OCI-LY7 (cell line): ENCODE measurements around the gene KIDINS220. TPM values are rescaled to one million over a fixed set of nuclear protein-coding genes. Genes with fewer than 3 reads are reported as not detected.

Experiments
- BruUV-seq: library from RNA; stranded (reverse); fragments of 400-500 nt; replicated peaks from 2 replicates; lab custom pipeline; 2021; lab: Mats Ljungman, UMichigan
- CTCF ChIA-PET: fragments of 300-600 bp; sonication (Branson Sonifier 250); formaldehyde crosslinking; loops from one replicate; lab custom pipeline; 2022; ENCODE audit warnings: antibody characterized with exemption; ENCODE audit not compliant: unreplicated experiment; lab: Charles Lee
- POLR2A ChIA-PET: fragments of 300-600 bp; sonication (Branson Sonifier 250); formaldehyde crosslinking; loops from one replicate; lab custom pipeline; 2022; ENCODE audit warnings: antibody characterized with exemption; lab: Charles Lee
- DNase-seq: peaks from one replicate; pipeline ENCODE4 v3.0.0-alpha.2; 2015; ENCODE audit warnings: low spot score
- H2AFZ ChIP-seq: fragments of 200-600 bp; sonication (generic), shearing (Covaris generic); 2 replicates; pipeline ENCODE4 v1.6.1; 2014; ENCODE audit warnings: mild to moderate bottlenecking, antibody characterized with exemption, low read length, moderate library complexity
- H3K27ac ChIP-seq: fragments of 200-600 bp; sonication (generic); 2 replicates; pipeline ENCODE4 v1.5.1; 2014; ENCODE audit warnings: mixed run types, low read depth, mild to moderate bottlenecking, moderate library complexity, low read length, inconsistent platforms; ENCODE audit not compliant: poor library complexity, severe bottlenecking
- H3K36me3 ChIP-seq: fragments of 200-600 bp; sonication (generic); 2 replicates; pipeline ENCODE4 v1.6.1; 2014; ENCODE audit warnings: mild to moderate bottlenecking, antibody characterized with exemption, low read length, moderate library complexity, mixed read lengths; ENCODE audit not compliant: insufficient read depth
- H3K4me1 ChIP-seq: fragments of 200-600 bp; sonication (generic); 2 replicates; pipeline ENCODE4 v1.5.1; 2014; ENCODE audit warnings: mild to moderate bottlenecking, low read length; ENCODE audit not compliant: insufficient read depth, poor library complexity, severe bottlenecking
- H3K4me2 ChIP-seq: fragments of 200-600 bp; sonication (generic); 2 replicates; pipeline ENCODE4 v1.6.1; 2014; ENCODE audit warnings: mild to moderate bottlenecking, low read length
- H3K4me3 ChIP-seq: fragments of 200-600 bp; sonication (generic); 2 replicates; pipeline ENCODE4 v1.5.1; 2014; ENCODE audit warnings: mild to moderate bottlenecking, low read depth, low read length; ENCODE audit not compliant: poor library complexity, severe bottlenecking
- H3K79me2 ChIP-seq: fragments of 200-600 bp; sonication (generic); 2 replicates; pipeline ENCODE4 v1.6.1; 2016; ENCODE audit warnings: low read depth, mild to moderate bottlenecking, low read length, moderate library complexity, mixed read lengths; ENCODE audit not compliant: insufficient read depth
- H3K9me2 ChIP-seq: fragments of 200-600 bp; sonication (generic); 2 replicates; pipeline ENCODE4 v1.6.1; 2016; ENCODE audit warnings: mild to moderate bottlenecking, low read length, mixed read lengths; ENCODE audit not compliant: insufficient read depth
- H3K9me3 ChIP-seq: fragments of 200-600 bp; sonication (generic); 2 replicates; pipeline ENCODE4 v1.6.1; 2014; ENCODE audit warnings: mild to moderate bottlenecking, mixed run types, low read length, mixed read lengths
- H4K20me1 ChIP-seq: fragments of 200-600 bp; sonication (generic); 2 replicates; pipeline ENCODE4 v1.6.1; 2014; ENCODE audit warnings: mild to moderate bottlenecking, antibody characterized with exemption, low read length, moderate library complexity, mixed read lengths; ENCODE audit not compliant: insufficient read depth
- EZH2phosphoT487 ChIP-seq: fragments of 200-600 bp; sonication (generic); IDR thresholded peaks from 2 replicates; pipeline ENCODE4 v1.6.1; 2018; ENCODE audit warnings: low read depth, borderline replicate concordance, mild to moderate bottlenecking, mixed run types, antibody characterized with exemption, low read length, moderate library complexity, mixed read lengths
- intact Hi-C: fragments of 100-400 bp; cut with micrococcal nuclease; formaldehyde crosslinking; loops from one replicate; pipeline ENCODE4 v1.10.0; 2022; ENCODE audit not compliant: unreplicated experiment
- total RNA-seq, 2 experiments: library from RNA; depleted of rRNA in 1 of 2; stranded (reverse); fragments of >200 nt in 1 of 2; shearing (Covaris generic) in 1 of 2; gene quantifications; 2 replicates each; pipeline ENCODE4 v1.2.3, GENCODE V29; 2014 to 2022
- TF ChIP-seq, protein P1 (sequence below): fragments of 200-600 bp; sonication (generic); conservative IDR thresholded peaks from 2 replicates; pipeline ENCODE4 v1.5.1; 2014; ENCODE audit warnings: mild to moderate bottlenecking, antibody characterized with exemption, low read length, moderate library complexity, mixed read lengths

The KIDINS220 gene
- total RNA-seq, 2 experiments from 2014 or later, result 29.1 to 32.3 TPM

GRCh38 chr2:8796878-8797550, 40.4 kb downstream of the KIDINS220 start:
- Histone ChIP-seq H4K20me1 (no peaks in the 10 kb centered on the region), H3K4me2 (no peak overlapping the region), H3K4me3 (no peak overlapping the region), H2AFZ (no peak overlapping the region), H3K9me2 (no peaks in the 10 kb centered on the region), H3K79me2 (no peaks in the 10 kb centered on the region), H3K9me3 (no peaks in the 10 kb centered on the region), H3K36me3 (peaks cover 46% of the 10 kb centered on the region), H3K27ac (no peak overlapping the region), H3K4me1 (no peaks in the 10 kb centered on the region)
- intact Hi-C loops, result no loop called here
- POLR2A ChIA-PET, result interaction anchor here (1.1 kb wide), 1 partner anchor 84 kb away, joined by 3 read pairs; no protein-coding TSS in a partner anchor
- CTCF ChIA-PET, result no interaction called here
- BruUV-seq, result no TSS peak
- no peak for DNase-seq
- TF ChIP-seq, protein P1, sequence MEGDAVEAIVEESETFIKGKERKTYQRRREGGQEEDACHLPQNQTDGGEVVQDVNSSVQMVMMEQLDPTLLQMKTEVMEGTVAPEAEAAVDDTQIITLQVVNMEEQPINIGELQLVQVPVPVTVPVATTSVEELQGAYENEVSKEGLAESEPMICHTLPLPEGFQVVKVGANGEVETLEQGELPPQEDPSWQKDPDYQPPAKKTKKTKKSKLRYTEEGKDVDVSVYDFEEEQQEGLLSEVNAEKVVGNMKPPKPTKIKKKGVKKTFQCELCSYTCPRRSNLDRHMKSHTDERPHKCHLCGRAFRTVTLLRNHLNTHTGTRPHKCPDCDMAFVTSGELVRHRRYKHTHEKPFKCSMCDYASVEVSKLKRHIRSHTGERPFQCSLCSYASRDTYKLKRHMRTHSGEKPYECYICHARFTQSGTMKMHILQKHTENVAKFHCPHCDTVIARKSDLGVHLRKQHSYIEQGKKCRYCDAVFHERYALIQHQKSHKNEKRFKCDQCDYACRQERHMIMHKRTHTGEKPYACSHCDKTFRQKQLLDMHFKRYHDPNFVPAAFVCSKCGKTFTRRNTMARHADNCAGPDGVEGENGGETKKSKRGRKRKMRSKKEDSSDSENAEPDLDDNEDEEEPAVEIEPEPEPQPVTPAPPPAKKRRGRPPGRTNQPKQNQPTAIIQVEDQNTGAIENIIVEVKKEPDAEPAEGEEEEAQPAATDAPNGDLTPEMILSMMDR, result no peak
- no peak for TF ChIP-seq EZH2phosphoT487

GRCh38 chr2:8796315-8796848, 41.0 kb downstream of the KIDINS220 start:
- no TSS peak for BruUV-seq
- intact Hi-C loops, result no loop called here
- CTCF ChIA-PET, result no interaction called here

More at GRCh38 chr2:8796315-8796848, 41.0 kb downstream of the KIDINS220 start:
- H3K9me3 ChIP-seq, result no peaks in the 10 kb centered on the region
- no peaks in the 10 kb centered on the region for H4K20me1 ChIP-seq
- H3K4me1 ChIP-seq, result no peaks in the 10 kb centered on the region
- no peaks in the 10 kb centered on the region for H3K9me2 ChIP-seq
- no peak overlapping the region for H3K4me3 ChIP-seq
- no peak for TF ChIP-seq EZH2phosphoT487
- TF ChIP-seq, protein P1, result no peak
- peaks cover 40% of the 10 kb centered on the region for H3K36me3 ChIP-seq
- H3K4me2 ChIP-seq, result no peak overlapping the region
- POLR2A ChIA-PET, result interaction anchor here (1.1 kb wide), 1 partner anchor 85 kb away, joined by 3 read pairs; no protein-coding TSS in a partner anchor
- no peak for DNase-seq
- no peak overlapping the region for H2AFZ ChIP-seq
- no peaks in the 10 kb centered on the region for H3K79me2 ChIP-seq
- no peak overlapping the region for H3K27ac ChIP-seq
